ENCODE results near the gene CCDC17.

- TF ChIP-seq GATA3 (IDR thresholded peaks at IDR 0.05; ENCODE audit: low read depth, low read length) (no peak), GATA2 (IDR thresholded peaks at IDR 0.05; ENCODE audit: low read depth, low read length) (no peak)
Measured at GRCh38 chr1:45620588-45621500, 3.0 kb downstream of the CCDC17 start.
